CD4-positive, alpha-beta T cell treated with Interleukin-15 for 4 hours (primary cell): ENCODE results near the gene THEM5.

Source experiments
- DNase-seq: peaks from one replicate; pipeline ENCODE4 v3.0.0-alpha.2; 2020; ENCODE audit warnings: low spot score

The THEM5 gene

GRCh38 chr1:151800830-151801229 lies 52.7 kb downstream of the THEM5 start:
- no peak for DNase-seq

- DNase-seq, result no peak
These were observed 54.1 kb downstream of the THEM5 start for GRCh38 chr1:151799179-151800022.

GRCh38 chr1:151798571-151798970 lies 54.9 kb downstream of the THEM5 start:
- no peak for DNase-seq
